ENCODE measurements around the gene CMIP.

CMIP gene

DNA sequence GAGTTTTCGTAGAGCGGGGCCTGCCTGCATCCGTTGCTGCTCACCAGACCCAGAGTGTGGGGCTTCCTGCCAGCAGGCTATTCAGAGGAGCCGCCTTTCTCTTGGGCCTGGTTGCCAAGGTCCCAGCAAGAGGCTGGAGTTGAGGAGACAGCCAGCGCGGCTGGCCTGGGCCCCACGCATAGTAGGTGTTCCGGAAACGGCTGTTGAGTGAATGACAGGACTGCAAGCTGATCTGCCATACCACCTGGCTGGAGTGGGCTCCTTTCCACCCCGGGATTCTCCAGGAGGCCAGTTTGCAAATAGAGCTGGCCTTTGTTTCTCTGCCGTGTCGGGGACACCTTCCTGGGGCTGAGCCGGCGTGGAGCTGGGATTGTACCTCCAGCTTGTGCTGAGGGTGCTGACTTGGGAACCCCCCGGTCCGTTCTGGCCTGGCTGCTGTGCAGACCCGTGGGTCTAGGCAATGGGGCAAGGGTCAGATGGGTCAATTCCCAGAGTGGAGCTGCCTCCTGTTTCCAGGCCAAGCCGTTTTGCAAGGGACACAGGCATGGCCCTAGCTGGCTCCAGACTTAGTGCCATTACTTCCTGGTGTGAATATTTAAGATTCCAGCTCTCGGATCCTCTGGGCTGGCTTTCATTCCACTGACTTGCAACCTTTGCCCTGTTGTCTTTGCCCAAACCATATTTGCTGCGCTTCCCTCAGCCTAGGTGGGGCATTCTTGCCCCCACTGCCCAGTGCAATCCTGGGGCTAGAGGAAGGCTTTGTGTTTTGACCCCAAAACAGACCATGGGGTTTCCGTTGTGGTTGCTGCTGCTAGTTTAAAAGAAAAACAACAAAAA is 68.8 kb downstream of the CMIP start:
- no peak overlapping the region for H3K4me3 ChIP-seq (ENCODE audit: low read depth, low read length)
- TF ChIP-seq, protein P1, sequence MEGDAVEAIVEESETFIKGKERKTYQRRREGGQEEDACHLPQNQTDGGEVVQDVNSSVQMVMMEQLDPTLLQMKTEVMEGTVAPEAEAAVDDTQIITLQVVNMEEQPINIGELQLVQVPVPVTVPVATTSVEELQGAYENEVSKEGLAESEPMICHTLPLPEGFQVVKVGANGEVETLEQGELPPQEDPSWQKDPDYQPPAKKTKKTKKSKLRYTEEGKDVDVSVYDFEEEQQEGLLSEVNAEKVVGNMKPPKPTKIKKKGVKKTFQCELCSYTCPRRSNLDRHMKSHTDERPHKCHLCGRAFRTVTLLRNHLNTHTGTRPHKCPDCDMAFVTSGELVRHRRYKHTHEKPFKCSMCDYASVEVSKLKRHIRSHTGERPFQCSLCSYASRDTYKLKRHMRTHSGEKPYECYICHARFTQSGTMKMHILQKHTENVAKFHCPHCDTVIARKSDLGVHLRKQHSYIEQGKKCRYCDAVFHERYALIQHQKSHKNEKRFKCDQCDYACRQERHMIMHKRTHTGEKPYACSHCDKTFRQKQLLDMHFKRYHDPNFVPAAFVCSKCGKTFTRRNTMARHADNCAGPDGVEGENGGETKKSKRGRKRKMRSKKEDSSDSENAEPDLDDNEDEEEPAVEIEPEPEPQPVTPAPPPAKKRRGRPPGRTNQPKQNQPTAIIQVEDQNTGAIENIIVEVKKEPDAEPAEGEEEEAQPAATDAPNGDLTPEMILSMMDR (IDR thresholded peaks at IDR 0.05; ENCODE audit: low read depth, low read length): no peak

DNA sequence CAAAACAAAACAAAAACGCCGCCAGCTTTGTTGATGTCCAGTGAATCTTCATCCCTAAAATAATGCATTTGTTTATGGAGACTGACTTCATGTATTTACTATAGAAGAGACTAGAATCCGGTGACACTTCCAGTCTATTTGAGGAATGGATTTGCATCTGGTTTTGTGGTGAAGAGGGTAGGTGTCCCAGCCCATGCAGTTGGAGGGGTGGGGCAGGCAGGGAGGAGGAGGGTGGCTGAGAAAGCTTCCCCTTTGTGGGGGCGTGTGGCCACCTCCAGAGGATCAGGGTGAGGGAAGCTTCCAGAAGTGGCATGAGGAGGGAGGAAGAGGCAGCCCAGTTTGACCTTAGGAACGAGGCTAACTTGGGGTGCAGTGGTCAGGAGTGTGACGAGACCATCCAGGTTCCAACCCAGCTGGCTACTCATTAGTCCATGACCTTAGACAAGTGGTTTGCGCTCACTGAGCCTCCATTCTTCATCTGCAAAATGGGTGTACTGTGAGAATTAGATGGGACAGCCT is 69.5 kb downstream of the CMIP start:
- TF ChIP-seq, protein P1 (IDR thresholded peaks at IDR 0.05; ENCODE audit: low read depth, low read length): no peak
- no peak overlapping the region for H3K4me3 ChIP-seq (ENCODE audit: low read depth, low read length)

DNA sequence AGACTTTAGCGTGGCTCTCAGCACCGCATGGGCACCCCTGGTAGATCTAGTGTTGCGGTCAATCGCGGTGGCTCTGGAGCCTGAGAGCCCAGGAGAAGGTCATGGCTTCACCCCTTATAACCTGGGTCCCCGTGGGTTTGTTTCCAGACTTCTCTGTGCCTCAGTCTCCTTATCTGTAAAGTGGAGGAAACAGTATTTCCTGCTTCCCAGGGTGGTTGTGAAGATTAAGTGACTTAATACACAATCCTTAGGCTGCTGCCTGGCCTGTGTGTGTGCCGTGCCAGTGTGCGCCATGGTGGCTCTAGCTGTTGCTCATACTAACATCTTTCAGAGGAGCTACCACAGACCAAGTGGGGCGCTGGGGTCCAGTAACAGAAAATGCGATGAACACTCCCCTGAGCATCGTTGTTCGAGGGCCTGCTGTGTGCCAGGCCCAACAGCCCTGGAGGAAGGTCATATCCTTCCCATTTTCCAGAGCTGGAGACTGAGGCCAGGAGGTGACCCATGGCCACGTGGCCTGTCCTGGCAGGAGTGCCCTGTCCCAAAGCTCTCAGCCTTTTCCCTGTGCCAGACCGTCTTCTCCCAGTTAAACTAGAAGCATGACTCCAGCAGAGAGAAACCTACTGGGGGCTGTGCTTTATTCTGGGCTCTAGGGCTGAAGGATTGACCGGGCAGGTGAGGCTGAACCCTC is 70.1 kb downstream of the CMIP start:
- no peak overlapping the region for H3K4me3 ChIP-seq (ENCODE audit: low read depth, low read length)
- TF ChIP-seq, protein P1 (IDR thresholded peaks at IDR 0.05; ENCODE audit: low read depth, low read length): no peak

DNA sequence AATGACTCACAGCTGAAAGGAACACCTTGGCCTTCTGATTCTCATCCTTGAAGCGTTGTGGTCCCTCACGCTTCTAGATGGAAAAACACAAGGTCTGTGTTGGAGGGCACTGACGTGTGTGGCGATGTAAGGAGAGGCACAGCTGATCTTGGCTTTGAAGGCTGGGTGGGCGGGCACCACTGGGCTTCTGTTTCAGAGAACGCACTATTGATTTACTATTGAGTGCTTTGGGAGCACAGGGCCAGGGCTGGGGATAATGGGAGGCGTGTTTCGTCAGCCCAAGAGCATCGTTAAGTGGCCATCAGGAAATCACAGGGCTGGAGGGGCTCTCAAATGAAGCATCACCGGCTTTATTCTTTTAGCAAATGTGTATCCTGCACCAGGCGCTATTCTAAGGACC is 70.7 kb downstream of the CMIP start:
- H3K4me3 ChIP-seq (ENCODE audit: low read depth, low read length): no peak overlapping the region
- TF ChIP-seq, protein P1 (IDR thresholded peaks at IDR 0.05; ENCODE audit: low read depth, low read length): no peak

DNA sequence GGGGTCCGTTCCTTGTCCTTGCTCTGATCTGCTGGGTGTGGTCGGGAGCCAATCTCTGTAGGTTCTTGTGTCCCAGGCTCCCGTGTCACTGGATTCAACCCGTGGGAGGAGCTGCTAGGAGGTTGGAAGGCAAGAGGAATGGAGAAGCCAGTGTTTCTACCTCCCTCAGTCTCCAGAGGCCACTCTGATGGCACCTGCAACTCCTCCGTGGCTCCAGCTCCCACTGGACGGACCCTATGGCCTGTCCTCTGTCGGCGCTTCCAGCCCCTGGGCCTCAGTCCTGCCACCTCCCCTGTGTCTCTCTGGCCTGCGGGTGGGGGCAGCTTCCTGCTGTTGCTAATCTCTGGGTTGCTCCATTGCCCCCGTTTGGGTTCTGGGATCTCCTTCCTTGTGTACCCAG is 71.1 kb downstream of the CMIP start:
- no peak overlapping the region for H3K4me3 ChIP-seq (ENCODE audit: low read depth, low read length)
- TF ChIP-seq, protein P1 (IDR thresholded peaks at IDR 0.05; ENCODE audit: low read depth, low read length): no peak

DNA sequence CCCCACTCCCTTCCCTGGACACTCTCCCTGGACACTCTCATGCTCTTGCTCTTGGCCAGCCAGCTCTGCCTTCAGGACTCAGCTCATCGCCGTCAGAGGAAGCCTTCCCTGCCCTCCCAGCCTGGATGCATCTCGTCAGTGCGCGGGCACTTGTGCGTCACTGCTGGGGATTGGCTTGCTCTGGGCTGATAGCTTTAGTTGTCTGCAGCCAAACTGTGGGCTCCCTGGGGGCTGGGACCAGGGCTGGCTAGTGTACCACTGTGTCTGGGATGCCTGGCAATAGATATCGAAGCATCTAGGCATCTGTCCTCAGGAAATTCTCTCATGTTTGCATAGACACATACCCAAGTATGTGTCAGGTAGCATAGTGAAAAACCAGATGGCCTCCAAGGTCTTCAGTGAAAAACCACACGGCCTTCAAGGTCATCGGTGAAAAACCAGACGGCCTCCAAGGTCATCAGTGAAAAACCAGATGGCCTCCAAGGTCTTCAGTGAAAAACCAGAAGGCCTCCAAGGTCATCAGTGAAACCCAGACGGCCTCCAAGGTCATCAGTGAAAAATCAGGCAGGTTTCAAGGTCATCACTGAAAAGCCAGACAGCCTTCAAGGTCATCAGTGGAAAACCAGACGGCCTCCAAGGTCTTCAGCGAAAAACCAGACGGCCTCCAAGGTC is 72.0 kb downstream of the CMIP start:
- TF ChIP-seq, protein P1 (IDR thresholded peaks at IDR 0.05; ENCODE audit: low read depth, low read length): no peak
- no peak overlapping the region for H3K4me3 ChIP-seq (ENCODE audit: low read depth, low read length)
